Hepatocyte (in vitro differentiated cells): ENCODE data around the gene ENTR1.

ENCODE experiments used
- CTCF ChIP-seq: fragments of 200-600 bp; sonication (generic); IDR thresholded peaks from 2 replicates; pipeline ENCODE4 v1.5.1; 2016; ENCODE audit warnings: antibody characterized with exemption, mild to moderate bottlenecking; ENCODE audit not compliant: poor library complexity
- EZH2 ChIP-seq: fragments of 200-600 bp; sonication (generic); IDR thresholded peaks from 2 replicates; pipeline ENCODE4 v1.6.1; 2016; ENCODE audit warnings: antibody characterized with exemption, mild to moderate bottlenecking, borderline replicate concordance

- no peak for TF ChIP-seq CTCF
- no peak for TF ChIP-seq EZH2
Measured at GRCh38 chr9:136409557-136410455, 608 bp downstream of the ENTR1 start.
